Body of pancreas (tissue), 4 donors: ENCODE measurements around the gene ABCA1. TPM values are rescaled to one million over a fixed set of nuclear protein-coding genes. Genes with fewer than 3 reads are reported as not detected.
A peak's percentile ranks its signal among the peaks of the same experiment; 100 is the strongest.

Source experiments
- ATAC-seq: fragments of 150-250 bp; one replicate; pipeline ENCODE4 v1.9.1; 2016
- DNase-seq, 4 donors: peaks; one replicate each; pipeline ENCODE4 v3.0.0-alpha.2; 2019
- H3K27ac ChIP-seq, 4 donors: fragments of 200-600 bp; sonication (generic); 1 replicate in 3 of 4; 2 replicates in 1 of 4; pipeline versions ENCODE4 v1.5.1 to v1.6.1; 2016 to 2019; ENCODE audit warnings: mild to moderate bottlenecking in 1 of 4, mixed read lengths in 1 of 4, moderate library complexity in 1 of 4
- H3K27me3 ChIP-seq, 2 donors: fragments of 200-600 bp; sonication (generic); one replicate each; pipeline ENCODE4 v1.6.0; 2016; ENCODE audit warnings: mild to moderate bottlenecking in 1 of 2
- H3K36me3 ChIP-seq, 2 donors: fragments of 200-600 bp; sonication (generic); replicated peaks in 1 of 2; 2 replicates each; pipeline ENCODE4 v1.5.1; 2016; ENCODE audit warnings: low read depth in 2 of 2; ENCODE audit not compliant: insufficient read depth in 1 of 2
- H3K4me1 ChIP-seq: fragments of 200-600 bp; sonication (generic); one replicate; pipeline ENCODE4 v1.6.0; 2016
- H3K4me3 ChIP-seq, 2 donors: fragments of 200-600 bp; sonication (generic); 1 replicate in 1 of 2; 2 replicates in 1 of 2; pipeline ENCODE4 v1.5.1; 2016 to 2019
- H3K9me3 ChIP-seq, 3 donors: fragments of 200-600 bp; sonication (generic); 1 replicate in 2 of 3; 2 replicates in 1 of 3; pipeline ENCODE4 v1.5.1; 2016
- POLR2A ChIP-seq, 3 donors: fragments of 450-650 bp; IDR thresholded peaks; one replicate each; pipeline ENCODE4 v1.6.1; 2016; ENCODE audit warnings: antibody characterized with exemption in 3 of 3, mild to moderate bottlenecking in 2 of 3
- WGBS, 2 donors: methylation state at CpG; one replicate each; pipeline ENCODE4 v1.1.5; 2017; 5-methylcytosine and 5-hydroxymethylcytosine counted together
- intact Hi-C: fragments of 100-400 bp; cut with DNase I; formaldehyde crosslinking; loops from one replicate; pipeline ENCODE4 v1.15.1; 2023
- total RNA-seq, 2 donors: library from RNA; depleted of rRNA; stranded (reverse); fragments of >200 nt; gene quantifications; one replicate each; pipeline ENCODE4 v1.1.0, GENCODE V29; 2016
- TF ChIP-seq, protein P1 (sequence below), 7 experiments: fragments of 450-650 bp in 4 of 7; fragments of 200-600 bp in 3 of 7; sonication (generic) in 3 of 7; IDR thresholded peaks; one replicate each; pipeline ENCODE4 v1.5.1; 2016 to 2019; ENCODE audit warnings: antibody characterized with exemption in 7 of 7

ABCA1 gene
- total RNA-seq, 2 donors from 2014 or later = 18.1 to 18.9 TPM

DNA sequence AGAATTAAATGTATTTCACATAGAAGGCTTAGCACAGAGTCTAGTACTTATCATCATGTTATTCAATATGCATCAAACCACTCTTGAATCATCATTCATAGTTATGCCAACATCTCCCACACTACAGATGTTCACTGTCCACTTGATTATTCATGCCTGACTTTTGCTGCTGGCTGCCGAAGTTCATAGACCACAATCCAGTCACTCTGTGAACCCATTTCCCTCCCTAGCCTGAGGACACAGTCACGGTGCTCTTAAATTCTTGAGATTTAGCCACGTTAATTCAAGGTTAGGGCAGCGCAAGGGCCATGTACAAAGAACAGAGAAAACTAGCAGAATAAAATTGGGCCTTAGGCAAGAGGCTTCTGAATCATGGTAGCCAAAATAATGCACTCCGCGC, 32.4 kb downstream of the ABCA1 start:
- H3K27me3 ChIP-seq = no peaks in the 10 kb centered on the region
- H3K9me3 ChIP-seq = no peaks in the 10 kb centered on the region
- H3K4me3 ChIP-seq = no peak overlapping the region
- intact Hi-C loops = no loop called here
- no peak overlapping the region for H3K27ac ChIP-seq
- no peak for DNase-seq
- H3K36me3 ChIP-seq = no peaks in the 10 kb centered on the region
- TF ChIP-seq, protein P1, sequence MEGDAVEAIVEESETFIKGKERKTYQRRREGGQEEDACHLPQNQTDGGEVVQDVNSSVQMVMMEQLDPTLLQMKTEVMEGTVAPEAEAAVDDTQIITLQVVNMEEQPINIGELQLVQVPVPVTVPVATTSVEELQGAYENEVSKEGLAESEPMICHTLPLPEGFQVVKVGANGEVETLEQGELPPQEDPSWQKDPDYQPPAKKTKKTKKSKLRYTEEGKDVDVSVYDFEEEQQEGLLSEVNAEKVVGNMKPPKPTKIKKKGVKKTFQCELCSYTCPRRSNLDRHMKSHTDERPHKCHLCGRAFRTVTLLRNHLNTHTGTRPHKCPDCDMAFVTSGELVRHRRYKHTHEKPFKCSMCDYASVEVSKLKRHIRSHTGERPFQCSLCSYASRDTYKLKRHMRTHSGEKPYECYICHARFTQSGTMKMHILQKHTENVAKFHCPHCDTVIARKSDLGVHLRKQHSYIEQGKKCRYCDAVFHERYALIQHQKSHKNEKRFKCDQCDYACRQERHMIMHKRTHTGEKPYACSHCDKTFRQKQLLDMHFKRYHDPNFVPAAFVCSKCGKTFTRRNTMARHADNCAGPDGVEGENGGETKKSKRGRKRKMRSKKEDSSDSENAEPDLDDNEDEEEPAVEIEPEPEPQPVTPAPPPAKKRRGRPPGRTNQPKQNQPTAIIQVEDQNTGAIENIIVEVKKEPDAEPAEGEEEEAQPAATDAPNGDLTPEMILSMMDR (IDR thresholded peaks at IDR 0.05) = no peak
- TF ChIP-seq POLR2A (IDR thresholded peaks at IDR 0.05) = no peak
- no peaks in the 10 kb centered on the region for H3K4me1 ChIP-seq
- ATAC-seq = peak; percentile 12
- 72 to 88% methylated on average over 6 of the region's 6 CpGs for WGBS, 2 donors

DNA sequence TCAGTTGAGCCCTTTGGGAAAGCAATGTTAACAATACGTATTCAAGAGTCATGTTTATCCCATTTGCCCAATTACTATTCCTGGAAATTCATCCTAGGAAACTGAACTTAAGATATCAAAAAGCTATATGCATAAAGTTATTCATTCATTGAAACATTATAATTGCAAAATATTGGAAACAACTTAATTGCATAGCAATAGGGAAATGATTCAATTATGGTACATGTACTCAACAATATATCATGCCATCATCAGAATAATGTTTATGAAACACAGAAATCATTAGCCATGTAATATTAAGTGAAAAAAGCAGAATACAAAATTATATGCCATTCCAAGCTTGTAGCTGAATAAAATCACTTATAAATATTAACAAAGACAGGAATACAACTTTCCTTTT, 35.3 kb downstream of the ABCA1 start:
- no peak for ATAC-seq
- H3K4me1 ChIP-seq = peaks cover 13% of the 10 kb centered on the region
- no peak overlapping the region for H3K27ac ChIP-seq
- TF ChIP-seq, protein P1 (IDR thresholded peaks at IDR 0.05) = no peak
- TF ChIP-seq POLR2A (IDR thresholded peaks at IDR 0.05) = no peak
- DNase-seq = no peak
- no peak overlapping the region for H3K4me3 ChIP-seq
- WGBS, 2 donors = 75 to 78% methylated on average over 1 of the region's 1 CpG
- H3K27me3 ChIP-seq = no peaks in the 10 kb centered on the region
- no peaks in the 10 kb centered on the region for H3K9me3 ChIP-seq
- intact Hi-C loops = no loop called here
- H3K36me3 ChIP-seq = no peaks in the 10 kb centered on the region

DNA sequence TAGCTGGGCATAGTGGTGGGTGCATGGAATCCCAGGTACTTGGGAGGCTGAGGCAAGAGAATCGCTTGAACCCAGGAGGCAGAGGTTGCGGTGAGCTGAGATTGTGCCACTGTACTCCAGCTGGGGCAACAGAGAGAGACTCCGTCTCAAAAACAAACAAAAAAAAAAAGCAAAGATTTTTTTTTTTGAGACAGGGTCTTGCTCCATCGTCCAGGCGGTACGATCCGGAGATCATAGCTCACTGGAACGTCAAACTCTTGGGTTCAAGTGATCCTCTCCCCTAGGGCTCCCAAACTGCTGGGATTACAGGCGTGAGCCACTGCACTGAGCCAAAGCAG, 37.6 kb downstream of the ABCA1 start:
- no peak for TF ChIP-seq POLR2A (IDR thresholded peaks at IDR 0.05)
- TF ChIP-seq, protein P1 (IDR thresholded peaks at IDR 0.05) = no peak
- ATAC-seq (no peak), DNase-seq (no peak)
- WGBS, 2 donors = 86 to 92% methylated on average over 9 of the region's 9 CpGs
- Histone ChIP-seq H3K27ac (no peak overlapping the region), H3K4me3 (no peak overlapping the region), H3K4me1 (peaks cover 13% of the 10 kb centered on the region), H3K36me3 (no peaks in the 10 kb centered on the region), H3K9me3 (no peaks in the 10 kb centered on the region), H3K27me3 (no peaks in the 10 kb centered on the region)
- intact Hi-C loops = no loop called here

DNA sequence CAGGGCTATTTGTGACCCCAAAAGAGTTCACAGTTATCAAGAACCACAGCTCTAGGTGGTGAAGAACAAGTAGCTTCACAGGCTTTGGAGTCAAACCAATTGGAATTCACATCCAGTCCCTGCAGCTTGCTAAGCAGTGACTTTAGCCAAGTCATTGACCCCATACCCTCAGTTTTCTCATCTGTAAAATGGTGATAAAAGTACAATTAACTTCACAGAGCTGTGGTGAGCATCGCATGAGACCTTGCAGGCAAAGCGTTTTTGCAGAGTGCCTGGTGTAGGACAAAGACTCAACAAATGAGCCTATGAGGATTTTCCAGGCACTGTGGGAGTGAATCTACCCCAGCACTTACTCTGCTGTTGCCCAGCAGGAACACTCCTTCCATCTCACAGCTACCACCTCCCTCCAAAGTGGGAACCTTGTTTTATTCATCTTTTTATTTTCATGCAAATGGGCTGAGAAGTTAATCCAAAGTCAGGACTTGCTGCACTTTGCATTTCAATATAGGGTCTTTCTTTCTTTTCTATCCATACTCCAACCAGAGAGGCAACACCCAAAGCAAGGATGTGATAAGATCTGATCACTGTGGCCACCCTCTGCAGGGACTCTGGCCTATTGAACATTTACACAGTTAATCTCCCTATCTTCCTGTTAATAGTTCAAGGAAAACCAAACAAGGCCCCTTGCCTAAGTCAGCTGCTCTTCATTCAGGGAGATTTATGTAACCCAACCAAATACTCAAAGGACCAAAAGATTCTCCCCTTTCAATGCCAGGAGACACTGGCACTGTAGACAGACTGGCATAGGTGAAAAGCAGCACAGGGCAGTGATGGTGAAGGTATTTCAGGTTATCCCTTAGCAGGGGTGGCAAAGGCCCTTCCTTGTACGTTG, 41.9 kb downstream of the ABCA1 start:
- WGBS, 2 donors = 79 to 87% methylated on average over 3 of the region's 3 CpGs
- intact Hi-C loops = no loop called here
- Histone ChIP-seq H3K4me1 (peaks cover 13% of the 10 kb centered on the region), H3K27me3 (no peaks in the 10 kb centered on the region), H3K4me3 (no peak overlapping the region), H3K27ac (no peak overlapping the region), H3K36me3 (peaks cover 0 to 6% of the 10 kb centered on the region in 2 donors), H3K9me3 (no peaks in the 10 kb centered on the region)
- TF ChIP-seq, protein P1 (IDR thresholded peaks at IDR 0.05) = no peak
- TF ChIP-seq POLR2A (IDR thresholded peaks at IDR 0.05) = no peak
- DNase-seq (no peak), ATAC-seq (no peak)

DNA sequence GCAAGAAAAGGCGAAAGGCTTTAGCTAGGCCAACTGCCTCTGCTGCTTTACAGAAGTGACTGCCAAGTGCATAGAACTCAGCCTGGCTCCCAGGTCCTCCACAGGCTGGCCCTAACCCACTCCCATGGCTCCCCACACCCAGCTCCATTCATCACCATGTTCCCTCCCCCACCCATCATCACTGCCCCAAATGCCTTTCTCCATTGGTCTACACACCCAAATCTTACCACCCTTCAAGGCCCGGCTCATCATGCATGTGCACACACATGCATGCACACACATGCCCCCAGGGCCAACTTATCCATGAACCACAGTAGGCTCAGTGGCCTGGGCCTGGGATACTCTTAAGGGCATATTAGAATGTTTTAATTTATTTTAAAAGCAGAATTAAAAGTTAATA, 44.8 kb downstream of the ABCA1 start:
- Histone ChIP-seq H3K4me3 (no peak overlapping the region), H3K27me3 (no peaks in the 10 kb centered on the region), H3K4me1 (no peaks in the 10 kb centered on the region), H3K9me3 (no peaks in the 10 kb centered on the region), H3K27ac (no peak overlapping the region), H3K36me3 (peaks cover 0 to 6% of the 10 kb centered on the region in 2 donors)
- intact Hi-C loops = no loop called here
- no peak for DNase-seq
- no peak for ATAC-seq
- 84 to 97% methylated on average over 2 of the region's 2 CpGs for WGBS, 2 donors
- no peak for TF ChIP-seq POLR2A (IDR thresholded peaks at IDR 0.05)
- TF ChIP-seq, protein P1 (IDR thresholded peaks at IDR 0.05) = no peak
